Measurements from ENCODE around the gene KDM3A. TPM values are rescaled to one million over a fixed set of nuclear protein-coding genes. Genes with fewer than 3 reads are reported as not detected.

The KDM3A gene
- total and polyA plus RNA-seq, 10 of the 15 experiments (the other 5 are each of a cell fraction or from before 2014, with no cell fraction given): 3.8 to 102 (median 11.1) TPM

DNA sequence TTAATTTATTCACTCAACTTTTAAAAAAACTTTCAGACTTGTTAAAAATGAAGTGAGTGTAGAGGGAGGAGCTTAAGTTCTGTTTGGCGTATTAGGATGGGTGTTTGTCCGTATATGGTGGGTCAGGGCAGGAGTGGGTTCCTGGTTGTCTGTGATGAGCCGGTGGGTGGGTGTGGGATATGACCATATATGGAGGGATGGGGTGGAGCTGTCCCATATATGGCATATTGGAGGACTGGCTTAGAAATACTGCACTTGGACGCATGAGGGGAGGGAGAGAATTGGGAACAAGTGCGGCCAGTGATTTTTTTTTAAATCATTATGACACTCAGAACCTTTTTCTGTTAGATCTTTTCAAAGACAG is 1.5 kb downstream of the KDM3A start (continued):
- TF ChIP-seq, protein P1, sequence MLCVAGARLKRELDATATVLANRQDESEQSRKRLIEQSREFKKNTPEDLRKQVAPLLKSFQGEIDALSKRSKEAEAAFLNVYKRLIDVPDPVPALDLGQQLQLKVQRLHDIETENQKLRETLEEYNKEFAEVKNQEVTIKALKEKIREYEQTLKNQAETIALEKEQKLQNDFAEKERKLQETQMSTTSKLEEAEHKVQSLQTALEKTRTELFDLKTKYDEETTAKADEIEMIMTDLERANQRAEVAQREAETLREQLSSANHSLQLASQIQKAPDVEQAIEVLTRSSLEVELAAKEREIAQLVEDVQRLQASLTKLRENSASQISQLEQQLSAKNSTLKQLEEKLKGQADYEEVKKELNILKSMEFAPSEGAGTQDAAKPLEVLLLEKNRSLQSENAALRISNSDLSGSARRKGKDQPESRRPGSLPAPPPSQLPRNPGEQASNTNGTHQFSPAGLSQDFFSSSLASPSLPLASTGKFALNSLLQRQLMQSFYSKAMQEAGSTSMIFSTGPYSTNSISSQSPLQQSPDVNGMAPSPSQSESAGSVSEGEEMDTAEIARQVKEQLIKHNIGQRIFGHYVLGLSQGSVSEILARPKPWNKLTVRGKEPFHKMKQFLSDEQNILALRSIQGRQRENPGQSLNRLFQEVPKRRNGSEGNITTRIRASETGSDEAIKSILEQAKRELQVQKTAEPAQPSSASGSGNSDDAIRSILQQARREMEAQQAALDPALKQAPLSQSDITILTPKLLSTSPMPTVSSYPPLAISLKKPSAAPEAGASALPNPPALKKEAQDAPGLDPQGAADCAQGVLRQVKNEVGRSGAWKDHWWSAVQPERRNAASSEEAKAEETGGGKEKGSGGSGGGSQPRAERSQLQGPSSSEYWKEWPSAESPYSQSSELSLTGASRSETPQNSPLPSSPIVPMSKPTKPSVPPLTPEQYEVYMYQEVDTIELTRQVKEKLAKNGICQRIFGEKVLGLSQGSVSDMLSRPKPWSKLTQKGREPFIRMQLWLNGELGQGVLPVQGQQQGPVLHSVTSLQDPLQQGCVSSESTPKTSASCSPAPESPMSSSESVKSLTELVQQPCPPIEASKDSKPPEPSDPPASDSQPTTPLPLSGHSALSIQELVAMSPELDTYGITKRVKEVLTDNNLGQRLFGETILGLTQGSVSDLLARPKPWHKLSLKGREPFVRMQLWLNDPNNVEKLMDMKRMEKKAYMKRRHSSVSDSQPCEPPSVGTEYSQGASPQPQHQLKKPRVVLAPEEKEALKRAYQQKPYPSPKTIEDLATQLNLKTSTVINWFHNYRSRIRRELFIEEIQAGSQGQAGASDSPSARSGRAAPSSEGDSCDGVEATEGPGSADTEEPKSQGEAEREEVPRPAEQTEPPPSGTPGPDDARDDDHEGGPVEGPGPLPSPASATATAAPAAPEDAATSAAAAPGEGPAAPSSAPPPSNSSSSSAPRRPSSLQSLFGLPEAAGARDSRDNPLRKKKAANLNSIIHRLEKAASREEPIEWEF (IDR thresholded peaks at IDR 0.05; ENCODE audit: insufficient replicate concordance, low read depth, low read length): no peak
- no peak for TF ChIP-seq NFYA (IDR thresholded peaks at IDR 0.05; ENCODE audit: borderline replicate concordance, low read depth, low read length)
- no peak for TF ChIP-seq STAT1 (conservative IDR thresholded peaks at IDR 0.05)
- TF ChIP-seq, protein P2, sequence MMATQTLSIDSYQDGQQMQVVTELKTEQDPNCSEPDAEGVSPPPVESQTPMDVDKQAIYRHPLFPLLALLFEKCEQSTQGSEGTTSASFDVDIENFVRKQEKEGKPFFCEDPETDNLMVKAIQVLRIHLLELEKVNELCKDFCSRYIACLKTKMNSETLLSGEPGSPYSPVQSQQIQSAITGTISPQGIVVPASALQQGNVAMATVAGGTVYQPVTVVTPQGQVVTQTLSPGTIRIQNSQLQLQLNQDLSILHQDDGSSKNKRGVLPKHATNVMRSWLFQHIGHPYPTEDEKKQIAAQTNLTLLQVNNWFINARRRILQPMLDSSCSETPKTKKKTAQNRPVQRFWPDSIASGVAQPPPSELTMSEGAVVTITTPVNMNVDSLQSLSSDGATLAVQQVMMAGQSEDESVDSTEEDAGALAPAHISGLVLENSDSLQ (IDR thresholded peaks at IDR 0.05): 0 out of 2 replicates have a peak, but pooled peaks have one; percentile 29
- TF ChIP-seq NFXL1 (IDR thresholded peaks at IDR 0.05; ENCODE audit: borderline replicate concordance): no peak
- TF ChIP-seq ATF7 (IDR thresholded peaks at IDR 0.05; ENCODE audit: low read depth): peak; percentile 49; the same call in 1 of the 2 replicates
- no peak for TF ChIP-seq ZZZ3 (IDR thresholded peaks at IDR 0.05; ENCODE audit: control insufficient read depth, insufficient read length, low read depth)
- TF ChIP-seq RAD21 (IDR thresholded peaks at IDR 0.05; ENCODE audit: insufficient read depth, low read depth, low read length): no peak
- no peak for TF ChIP-seq JUND (IDR thresholded peaks at IDR 0.05; ENCODE audit: low read depth, low read length)
- TF ChIP-seq, protein P3, sequence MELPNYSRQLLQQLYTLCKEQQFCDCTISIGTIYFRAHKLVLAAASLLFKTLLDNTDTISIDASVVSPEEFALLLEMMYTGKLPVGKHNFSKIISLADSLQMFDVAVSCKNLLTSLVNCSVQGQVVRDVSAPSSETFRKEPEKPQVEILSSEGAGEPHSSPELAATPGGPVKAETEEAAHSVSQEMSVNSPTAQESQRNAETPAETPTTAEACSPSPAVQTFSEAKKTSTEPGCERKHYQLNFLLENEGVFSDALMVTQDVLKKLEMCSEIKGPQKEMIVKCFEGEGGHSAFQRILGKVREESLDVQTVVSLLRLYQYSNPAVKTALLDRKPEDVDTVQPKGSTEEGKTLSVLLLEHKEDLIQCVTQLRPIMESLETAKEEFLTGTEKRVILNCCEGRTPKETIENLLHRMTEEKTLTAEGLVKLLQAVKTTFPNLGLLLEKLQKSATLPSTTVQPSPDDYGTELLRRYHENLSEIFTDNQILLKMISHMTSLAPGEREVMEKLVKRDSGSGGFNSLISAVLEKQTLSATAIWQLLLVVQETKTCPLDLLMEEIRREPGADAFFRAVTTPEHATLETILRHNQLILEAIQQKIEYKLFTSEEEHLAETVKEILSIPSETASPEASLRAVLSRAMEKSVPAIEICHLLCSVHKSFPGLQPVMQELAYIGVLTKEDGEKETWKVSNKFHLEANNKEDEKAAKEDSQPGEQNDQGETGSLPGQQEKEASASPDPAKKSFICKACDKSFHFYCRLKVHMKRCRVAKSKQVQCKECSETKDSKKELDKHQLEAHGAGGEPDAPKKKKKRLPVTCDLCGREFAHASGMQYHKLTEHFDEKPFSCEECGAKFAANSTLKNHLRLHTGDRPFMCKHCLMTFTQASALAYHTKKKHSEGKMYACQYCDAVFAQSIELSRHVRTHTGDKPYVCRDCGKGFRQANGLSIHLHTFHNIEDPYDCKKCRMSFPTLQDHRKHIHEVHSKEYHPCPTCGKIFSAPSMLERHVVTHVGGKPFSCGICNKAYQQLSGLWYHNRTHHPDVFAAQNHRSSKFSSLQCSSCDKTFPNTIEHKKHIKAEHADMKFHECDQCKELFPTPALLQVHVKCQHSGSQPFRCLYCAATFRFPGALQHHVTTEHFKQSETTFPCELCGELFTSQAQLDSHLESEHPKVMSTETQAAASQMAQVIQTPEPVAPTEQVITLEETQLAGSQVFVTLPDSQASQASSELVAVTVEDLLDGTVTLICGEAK (IDR thresholded peaks at IDR 0.05; ENCODE audit: borderline replicate concordance): no peak
- TF ChIP-seq, protein P4, sequence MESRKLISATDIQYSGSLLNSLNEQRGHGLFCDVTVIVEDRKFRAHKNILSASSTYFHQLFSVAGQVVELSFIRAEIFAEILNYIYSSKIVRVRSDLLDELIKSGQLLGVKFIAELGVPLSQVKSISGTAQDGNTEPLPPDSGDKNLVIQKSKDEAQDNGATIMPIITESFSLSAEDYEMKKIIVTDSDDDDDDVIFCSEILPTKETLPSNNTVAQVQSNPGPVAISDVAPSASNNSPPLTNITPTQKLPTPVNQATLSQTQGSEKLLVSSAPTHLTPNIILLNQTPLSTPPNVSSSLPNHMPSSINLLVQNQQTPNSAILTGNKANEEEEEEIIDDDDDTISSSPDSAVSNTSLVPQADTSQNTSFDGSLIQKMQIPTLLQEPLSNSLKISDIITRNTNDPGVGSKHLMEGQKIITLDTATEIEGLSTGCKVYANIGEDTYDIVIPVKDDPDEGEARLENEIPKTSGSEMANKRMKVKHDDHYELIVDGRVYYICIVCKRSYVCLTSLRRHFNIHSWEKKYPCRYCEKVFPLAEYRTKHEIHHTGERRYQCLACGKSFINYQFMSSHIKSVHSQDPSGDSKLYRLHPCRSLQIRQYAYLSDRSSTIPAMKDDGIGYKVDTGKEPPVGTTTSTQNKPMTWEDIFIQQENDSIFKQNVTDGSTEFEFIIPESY (IDR thresholded peaks at IDR 0.05): peak; percentile 80; the same call in 1 of the 2 replicates
- TF ChIP-seq CBX5 (IDR thresholded peaks at IDR 0.05; ENCODE audit: low read depth): no peak
- no peak for TF ChIP-seq RBBP5 (conservative IDR thresholded peaks at IDR 0.05)
- TF ChIP-seq, protein P5, sequence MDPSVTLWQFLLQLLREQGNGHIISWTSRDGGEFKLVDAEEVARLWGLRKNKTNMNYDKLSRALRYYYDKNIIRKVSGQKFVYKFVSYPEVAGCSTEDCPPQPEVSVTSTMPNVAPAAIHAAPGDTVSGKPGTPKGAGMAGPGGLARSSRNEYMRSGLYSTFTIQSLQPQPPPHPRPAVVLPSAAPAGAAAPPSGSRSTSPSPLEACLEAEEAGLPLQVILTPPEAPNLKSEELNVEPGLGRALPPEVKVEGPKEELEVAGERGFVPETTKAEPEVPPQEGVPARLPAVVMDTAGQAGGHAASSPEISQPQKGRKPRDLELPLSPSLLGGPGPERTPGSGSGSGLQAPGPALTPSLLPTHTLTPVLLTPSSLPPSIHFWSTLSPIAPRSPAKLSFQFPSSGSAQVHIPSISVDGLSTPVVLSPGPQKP (IDR thresholded peaks at IDR 0.05; ENCODE audit: low read depth, low read length): peak; percentile 95
- TF ChIP-seq TCF3 (IDR thresholded peaks at IDR 0.05; ENCODE audit: borderline replicate concordance, insufficient read depth, low read depth, low read length): no peak
